NB4 (cell line): ENCODE measurements around the gene TUBB3.
"Not testable (repeated sequence)": the region's sequence is repeated elsewhere in the genome, so short reads cannot be mapped to it uniquely, and the experiment has no call there.

Experiments used
- DNase-seq: peaks from one replicate; pipeline ENCODE4 v3.0.0; 2010; ENCODE audit warnings: low read depth
- H3K4me3 ChIP-seq: one replicate; pipeline ENCODE4 v1.5.1; 2011; ENCODE audit warnings: mild to moderate bottlenecking, low read depth, low read length, moderate library complexity
- MYC ChIP-seq: IDR thresholded peaks from 2 replicates; pipeline ENCODE4 v1.6.1; 2011; ENCODE audit warnings: low read depth, low read length
- POLR2A ChIP-seq: IDR thresholded peaks from 2 replicates; pipeline ENCODE4 v1.6.1; 2011; ENCODE audit warnings: mild to moderate bottlenecking; ENCODE audit not compliant: insufficient read length; ENCODE audit errors: extremely low read depth
- TF ChIP-seq, protein P1 (sequence below): IDR thresholded peaks from one replicate; pipeline ENCODE4 v1.5.1; 2012; ENCODE audit warnings: low read depth, low read length
- TF ChIP-seq, protein P2 (sequence below): IDR thresholded peaks from 2 replicates; pipeline ENCODE4 v1.6.1; 2011; ENCODE audit warnings: low read depth, low read length

TUBB3 gene

DNA sequence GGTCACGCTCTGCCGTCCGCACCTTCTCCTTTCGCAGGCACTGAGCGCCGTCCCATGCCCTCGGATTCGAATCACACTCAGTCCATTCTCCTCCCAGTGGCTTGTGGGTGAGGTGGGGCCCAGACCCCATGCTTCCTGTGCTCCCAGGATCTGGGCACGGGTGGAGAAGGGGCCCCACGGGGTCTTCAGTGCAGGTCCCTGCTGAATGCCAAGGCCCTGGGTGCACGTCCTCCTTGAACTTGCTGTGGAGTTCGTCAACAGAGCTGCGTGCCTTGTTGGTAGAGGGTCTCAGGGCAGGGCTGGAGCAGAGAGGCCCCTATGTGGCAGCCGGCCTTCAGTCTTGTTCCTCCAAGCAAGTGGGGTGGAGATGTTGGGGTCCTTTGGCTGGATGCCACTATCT lies 11.8 kb upstream of the TUBB3 start:
- TF ChIP-seq POLR2A: no peak
- TF ChIP-seq, protein P1, sequence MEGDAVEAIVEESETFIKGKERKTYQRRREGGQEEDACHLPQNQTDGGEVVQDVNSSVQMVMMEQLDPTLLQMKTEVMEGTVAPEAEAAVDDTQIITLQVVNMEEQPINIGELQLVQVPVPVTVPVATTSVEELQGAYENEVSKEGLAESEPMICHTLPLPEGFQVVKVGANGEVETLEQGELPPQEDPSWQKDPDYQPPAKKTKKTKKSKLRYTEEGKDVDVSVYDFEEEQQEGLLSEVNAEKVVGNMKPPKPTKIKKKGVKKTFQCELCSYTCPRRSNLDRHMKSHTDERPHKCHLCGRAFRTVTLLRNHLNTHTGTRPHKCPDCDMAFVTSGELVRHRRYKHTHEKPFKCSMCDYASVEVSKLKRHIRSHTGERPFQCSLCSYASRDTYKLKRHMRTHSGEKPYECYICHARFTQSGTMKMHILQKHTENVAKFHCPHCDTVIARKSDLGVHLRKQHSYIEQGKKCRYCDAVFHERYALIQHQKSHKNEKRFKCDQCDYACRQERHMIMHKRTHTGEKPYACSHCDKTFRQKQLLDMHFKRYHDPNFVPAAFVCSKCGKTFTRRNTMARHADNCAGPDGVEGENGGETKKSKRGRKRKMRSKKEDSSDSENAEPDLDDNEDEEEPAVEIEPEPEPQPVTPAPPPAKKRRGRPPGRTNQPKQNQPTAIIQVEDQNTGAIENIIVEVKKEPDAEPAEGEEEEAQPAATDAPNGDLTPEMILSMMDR: no peak
- TF ChIP-seq, protein P2, sequence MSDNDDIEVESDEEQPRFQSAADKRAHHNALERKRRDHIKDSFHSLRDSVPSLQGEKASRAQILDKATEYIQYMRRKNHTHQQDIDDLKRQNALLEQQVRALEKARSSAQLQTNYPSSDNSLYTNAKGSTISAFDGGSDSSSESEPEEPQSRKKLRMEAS: no peak
- TF ChIP-seq MYC: no peak
- H3K4me3 ChIP-seq: no peak overlapping the region

DNA sequence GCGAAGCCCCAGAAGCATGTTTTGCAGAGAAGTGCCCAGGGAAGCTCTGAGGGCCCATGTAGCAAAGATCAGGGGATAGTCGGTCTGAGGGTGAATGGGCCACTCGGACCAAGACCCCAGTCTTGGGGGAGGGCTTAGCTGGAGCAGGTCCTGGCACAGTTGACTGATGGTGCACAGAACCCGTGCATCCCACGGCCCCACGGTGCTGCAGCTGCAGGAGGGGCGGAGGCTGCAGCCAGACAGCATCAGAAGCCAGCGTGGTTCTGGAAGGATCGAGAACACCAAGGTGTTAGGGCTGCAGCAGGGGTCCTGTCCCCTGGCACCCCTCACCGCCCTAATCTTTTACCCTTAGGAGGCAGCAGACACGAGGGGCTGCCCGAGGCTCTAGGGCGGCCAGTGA lies 11.0 kb upstream of the TUBB3 start:
- no peak overlapping the region for H3K4me3 ChIP-seq
- TF ChIP-seq, protein P1: no peak
- DNase-seq: no peak

More for the DNA sequence above, 11.8 kb upstream of the TUBB3 start:
- no peak for DNase-seq

DNA sequence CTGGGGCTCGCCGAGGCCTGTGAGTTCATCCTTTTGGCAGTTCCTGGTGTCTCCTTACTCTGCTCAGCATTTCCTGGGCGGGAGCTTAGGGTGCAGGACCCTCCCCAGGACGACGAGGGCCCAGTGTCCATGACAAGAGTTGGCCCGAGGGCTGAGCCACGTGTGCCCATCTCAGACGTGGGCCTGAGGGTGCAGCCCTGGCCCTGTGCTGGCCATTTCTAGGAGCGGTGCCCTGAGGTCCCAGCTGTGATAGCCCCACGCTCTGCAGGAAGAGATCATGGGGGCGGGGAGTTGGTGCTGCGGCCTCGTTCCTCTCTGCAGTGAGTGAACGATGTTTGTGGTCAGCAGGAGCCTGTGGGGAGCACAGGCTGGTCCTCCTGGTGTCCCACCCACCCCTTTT lies 10.5 kb upstream of the TUBB3 start:
- no peak for DNase-seq
- TF ChIP-seq, protein P1: no peak
- TF ChIP-seq POLR2A (no peak), MYC (no peak)
- TF ChIP-seq, protein P2: no peak
- no peak overlapping the region for H3K4me3 ChIP-seq

DNA sequence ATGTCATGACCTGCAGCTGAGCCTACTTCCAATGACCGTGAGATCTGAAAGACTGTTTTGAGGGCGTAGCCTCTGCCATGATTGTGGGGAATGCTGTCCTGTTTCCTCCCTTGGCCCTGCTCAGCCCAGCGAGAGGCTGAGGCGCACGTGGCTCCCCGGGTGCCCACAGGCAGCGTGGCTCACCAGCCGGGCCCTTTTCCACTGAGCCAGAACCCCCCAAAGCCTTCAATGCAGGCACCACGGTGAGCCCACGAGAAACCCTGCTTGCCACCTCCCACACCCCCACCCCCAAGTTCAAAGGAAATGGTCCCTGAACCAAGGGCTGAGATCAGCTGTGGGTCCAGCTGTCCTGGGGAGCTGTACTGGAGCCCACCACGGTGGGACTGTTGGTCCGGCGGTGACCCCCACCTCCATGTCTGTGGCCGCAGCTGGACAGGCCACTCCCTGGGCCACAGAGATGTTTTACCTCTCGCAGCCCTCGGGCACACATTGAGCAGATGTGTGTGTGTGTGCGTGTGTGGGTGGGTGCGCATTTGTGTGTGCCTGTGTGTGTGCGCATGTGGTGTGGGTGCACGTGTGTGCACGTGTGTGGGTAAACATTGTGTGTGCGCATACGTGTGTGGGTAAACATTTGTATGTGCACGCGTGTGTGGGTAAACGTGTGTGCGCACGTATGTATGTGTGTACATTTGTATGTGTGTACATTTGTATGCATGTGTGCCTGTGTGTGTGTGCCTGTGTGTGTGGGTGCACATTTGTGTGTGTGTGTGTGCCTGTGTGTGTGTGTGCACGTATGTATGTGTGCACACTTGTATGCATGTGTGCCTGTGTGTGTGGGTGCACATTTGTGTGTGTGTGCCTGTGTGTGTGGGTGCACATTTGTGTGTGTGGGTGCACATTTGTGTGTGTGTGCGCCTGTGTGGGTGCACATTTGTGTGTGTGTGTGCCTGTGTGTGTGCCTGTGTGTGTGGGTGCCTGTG lies 9.4 kb upstream of the TUBB3 start:
- H3K4me3 ChIP-seq: no peak overlapping the region
- no peak for DNase-seq
- TF ChIP-seq, protein P2: no peak
- TF ChIP-seq POLR2A (no peak), MYC (no peak)
- TF ChIP-seq, protein P1: no peak

DNA sequence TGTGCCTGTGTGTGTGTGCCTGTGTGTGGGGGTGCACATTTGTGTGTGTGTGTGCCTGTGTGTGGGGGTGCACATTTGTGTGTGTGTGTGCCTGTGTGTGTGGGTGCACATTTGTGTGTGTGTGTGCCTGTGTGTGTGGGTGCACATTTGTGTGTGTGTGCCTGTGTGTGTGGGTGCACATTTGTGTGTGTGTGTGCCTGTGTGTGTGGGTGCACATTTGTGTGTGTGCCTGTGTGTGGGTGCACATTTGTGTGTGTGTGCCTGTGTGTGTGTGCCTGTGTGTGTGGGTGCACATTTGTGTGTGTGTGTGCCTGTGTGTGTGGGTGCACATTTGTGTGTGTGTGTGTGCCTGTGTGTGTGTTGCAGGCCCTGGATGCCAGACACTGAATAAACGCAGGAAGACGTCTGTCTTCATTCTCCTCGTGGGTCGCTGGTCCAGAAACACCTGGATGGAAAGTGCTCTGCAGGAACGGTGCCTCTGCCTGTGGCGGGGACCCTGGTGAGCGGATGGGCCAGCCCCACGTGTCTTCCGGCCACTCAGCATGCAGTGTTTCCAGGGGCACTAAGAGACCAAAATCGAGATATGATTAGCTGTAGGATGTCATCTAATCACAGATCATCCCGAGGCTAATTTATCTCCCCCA lies 8.4 kb upstream of the TUBB3 start:
- H3K4me3 ChIP-seq, DNase-seq: not testable (repeated sequence)

DNA sequence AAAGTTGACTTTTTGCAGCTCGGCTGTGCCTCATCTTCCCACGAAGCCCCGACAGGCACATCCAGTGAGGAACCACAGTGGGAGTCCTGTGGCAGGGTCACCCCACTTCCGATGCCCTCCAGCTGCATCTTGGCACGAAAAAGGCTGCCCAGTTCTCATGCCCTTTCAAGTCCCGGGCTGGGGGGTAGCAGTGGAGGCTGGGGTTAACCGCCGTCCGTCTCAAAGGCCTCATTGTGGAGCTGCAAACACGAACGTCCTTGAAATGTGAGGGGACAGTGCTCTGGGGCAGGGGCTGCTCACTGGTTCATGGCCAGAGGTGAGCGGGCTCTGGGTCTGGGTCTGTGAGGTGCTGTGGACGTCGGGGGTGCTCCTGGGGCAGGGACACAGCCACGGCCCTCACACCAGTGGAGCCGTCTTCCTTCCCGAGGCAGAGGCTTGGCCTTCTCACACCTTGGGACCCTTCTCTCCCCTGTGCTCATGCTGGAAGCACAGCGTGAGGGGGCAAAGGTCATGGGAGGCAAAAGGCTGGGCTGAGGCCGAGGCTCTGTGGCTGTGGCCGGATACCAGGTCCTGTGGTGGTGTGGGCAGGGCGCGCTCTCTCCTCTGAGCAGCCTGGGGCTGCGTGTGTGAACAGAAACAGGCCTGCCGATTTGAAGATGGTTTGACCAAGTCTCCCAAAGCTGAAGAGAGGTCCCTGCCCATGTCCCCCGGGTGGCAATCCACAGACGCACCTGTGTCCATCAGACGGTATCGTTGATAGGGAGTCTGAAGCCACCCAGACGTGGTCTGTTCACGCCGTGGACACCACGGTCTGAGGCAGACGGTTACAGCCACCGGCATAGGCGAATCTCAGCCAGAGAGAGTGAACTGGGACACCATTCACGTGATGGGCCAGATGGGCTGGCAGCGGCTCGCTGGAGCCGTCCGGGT lies 7.6 kb upstream of the TUBB3 start:
- DNase-seq: no peak
- TF ChIP-seq, protein P1: no peak
- TF ChIP-seq, protein P2: no peak
- no peak overlapping the region for H3K4me3 ChIP-seq
